HG03025 (cell line): ENCODE data around the gene GSTM2.
"Not testable (repeated sequence)": the region's sequence is repeated elsewhere in the genome, so short reads cannot be mapped to it uniquely, and the experiment has no call there.

Source experiments
- ATAC-seq: cut with Tn5 transposase; IDR thresholded peaks from one replicate; pipeline ENCODE4 v1.9.1; 2021; ENCODE audit warnings: mild to moderate bottlenecking, moderate library complexity; ENCODE audit not compliant: unreplicated experiment, low FRiP score

Gene GSTM2

DNA sequence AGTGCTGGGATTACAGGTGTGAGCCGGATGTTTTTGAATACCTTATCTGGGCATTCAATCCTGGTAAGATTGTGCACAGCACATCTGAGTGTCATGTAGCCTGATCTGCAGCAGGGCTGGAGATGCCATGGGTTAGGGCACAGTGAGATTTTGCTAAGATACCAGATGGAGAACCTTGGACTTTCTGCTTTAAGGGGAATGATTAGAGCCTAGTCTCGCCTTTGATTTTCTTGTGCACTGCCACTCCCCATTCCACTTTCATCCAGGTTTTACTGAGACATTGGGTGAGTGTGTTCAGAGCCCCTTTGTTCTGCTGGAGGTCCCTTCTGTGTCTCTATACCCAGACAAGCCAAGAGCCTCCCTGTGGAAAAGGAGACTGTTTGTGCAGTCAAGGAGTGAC, 6.0 kb downstream of the GSTM2 start:
- ATAC-seq, result not testable (repeated sequence)

DNA sequence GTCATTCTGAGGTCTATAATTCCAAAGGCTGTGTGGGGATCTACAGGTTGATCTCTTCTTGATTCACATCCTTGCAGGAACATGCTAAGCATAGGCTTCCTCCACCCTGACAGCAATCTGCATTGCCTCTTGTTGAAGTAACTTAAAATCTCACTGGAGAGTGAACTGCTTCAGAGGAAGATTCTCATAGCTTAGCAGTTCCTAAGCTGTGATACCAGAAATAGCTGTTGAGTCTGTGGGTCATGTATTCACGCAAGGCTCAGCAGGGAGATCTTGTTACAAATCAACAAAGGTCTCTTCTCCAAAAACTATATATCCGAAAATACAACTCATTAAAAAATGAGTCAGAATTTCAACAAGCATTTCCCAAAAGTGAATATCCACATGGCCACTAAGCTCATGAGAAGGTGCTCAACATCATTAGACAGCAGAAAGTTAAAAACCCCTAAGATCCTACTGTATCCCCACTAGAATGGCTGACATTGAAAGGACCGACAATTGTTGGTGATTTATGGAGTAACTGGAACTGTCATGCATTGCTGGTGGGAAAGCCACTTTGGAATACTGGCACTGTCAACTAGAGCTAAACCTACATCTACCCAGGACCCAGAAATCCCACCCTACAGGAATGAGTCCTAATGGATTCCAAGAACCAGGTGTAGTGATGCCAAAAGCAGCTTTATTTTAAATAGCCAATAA, 9.0 kb downstream of the GSTM2 start:
- ATAC-seq, result not testable (repeated sequence)

DNA sequence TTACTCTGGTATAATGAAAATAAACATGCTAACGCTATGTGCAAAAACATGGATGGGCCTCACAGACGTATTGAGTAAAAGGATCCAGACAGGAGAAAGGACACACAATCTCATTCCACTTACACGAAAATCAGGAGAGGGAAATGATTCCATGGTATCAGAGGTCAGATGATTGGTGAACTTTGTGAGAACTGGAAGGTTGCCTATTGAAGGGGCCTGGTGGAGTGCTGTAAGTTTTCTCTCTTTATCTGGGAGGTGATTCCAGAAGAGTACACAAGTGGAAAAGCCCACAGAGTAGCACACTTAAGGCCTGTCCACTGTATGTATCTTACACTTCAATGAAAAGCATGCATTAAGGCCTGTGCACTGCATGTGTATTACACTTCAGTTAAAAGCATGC, 9.6 kb downstream of the GSTM2 start:
- ATAC-seq, result no peak

GRCh38 chr1:109678637-109679036, 10.8 kb downstream of the GSTM2 start:
- not testable (repeated sequence) for ATAC-seq

DNA sequence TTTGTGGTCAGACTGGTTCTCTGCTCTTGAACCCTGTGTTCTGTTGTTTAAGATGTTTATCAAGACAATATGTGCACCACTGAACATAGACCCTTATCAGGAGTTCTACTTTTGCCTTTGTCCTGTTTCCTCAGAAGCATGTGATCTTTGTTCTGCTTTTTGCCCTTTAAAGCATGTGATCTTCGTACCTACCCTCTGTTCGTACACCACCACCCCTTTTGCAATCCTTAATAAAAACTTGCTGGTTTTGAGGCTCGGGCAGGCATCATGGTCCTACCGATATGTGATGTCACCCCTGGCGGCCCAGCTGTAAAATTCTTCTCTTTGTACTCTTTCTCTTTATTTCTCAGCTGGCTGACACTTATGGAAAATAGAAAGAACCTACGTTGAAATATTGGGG, 16.9 kb downstream of the GSTM2 start:
- ATAC-seq, result not testable (repeated sequence)

DNA sequence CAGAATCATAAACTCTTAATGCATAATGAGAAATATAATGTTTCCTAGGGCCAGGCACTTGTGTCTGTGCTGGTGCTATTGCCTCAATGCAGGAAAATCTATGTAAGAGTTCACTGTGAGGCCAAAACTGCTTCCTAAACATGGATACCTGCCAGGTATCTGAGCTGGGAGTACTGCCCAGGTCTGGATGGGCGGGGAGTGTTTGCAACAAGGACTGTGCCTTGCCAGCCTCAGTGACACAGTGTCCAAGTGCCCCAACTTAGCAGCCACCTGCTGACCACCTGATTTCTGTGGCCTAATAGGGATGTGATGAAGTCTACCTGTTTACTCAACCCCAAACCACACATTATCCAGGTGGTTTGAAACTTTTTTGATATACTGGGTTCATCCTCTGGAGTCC, 17.5 kb downstream of the GSTM2 start:
- ATAC-seq, result not testable (repeated sequence)

- ATAC-seq, result not testable (repeated sequence)
Measured at GRCh38 chr1:109685890-109686289, 18.0 kb downstream of the GSTM2 start.

DNA sequence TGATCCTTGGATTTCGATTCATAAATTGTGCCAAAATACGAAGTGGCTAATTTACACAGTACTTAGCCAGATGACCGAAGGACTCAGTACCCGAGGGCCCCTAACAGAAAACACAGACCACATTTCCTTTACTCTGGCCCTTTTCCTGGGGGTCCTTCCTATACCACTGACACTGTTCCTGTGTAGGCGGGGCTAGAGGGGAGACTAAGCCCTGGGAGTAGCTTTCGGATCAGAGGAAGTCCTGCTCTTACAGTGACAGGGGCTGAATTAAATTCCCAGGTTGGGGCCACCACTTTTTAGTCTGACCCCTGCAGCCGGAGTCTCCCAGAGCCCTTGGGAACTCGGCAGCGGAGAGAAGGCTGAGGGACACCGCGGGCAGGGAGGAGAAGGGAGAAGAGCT, 19.3 kb downstream of the GSTM2 start:
- not testable (repeated sequence) for ATAC-seq

GRCh38 chr1:109687641-109688499, 20.0 kb downstream of the GSTM2 start, which contains the start of gene GSTM1:
Gene GSTM1, plus strand, starts transcription at chr1:109687817. Its CDS starts 57 bp downstream, at chr1:109687874.
- peak; percentile 90 for ATAC-seq

GRCh38 chr1:109689844-109690405, 22.1 kb downstream of the GSTM2 start:
- no peak for ATAC-seq

GRCh38 chr1:109691759-109692158, 23.9 kb downstream of the GSTM2 start:
- ATAC-seq, result no peak

GRCh38 chr1:109694400-109694799, 26.5 kb downstream of the GSTM2 start:
- not testable (repeated sequence) for ATAC-seq

DNA sequence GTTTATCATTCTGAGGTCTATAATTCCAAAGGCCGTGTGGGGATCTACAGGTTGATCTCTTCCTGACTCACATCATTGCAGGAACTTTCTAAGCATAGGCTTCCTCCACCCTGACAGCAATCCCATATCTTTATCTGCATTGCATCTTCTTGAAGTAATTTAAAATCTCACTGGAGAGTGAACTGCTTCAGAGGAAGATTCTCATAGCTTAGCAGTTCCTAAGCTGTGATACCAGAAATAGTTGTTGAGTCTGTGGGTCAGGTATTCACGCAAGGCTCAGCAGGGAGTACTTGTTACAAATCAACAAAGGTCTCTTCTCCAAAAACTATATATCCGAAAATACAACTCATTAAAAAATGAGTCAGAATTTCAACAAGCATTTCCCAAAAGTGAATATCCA, 27.3 kb downstream of the GSTM2 start:
- ATAC-seq, result not testable (repeated sequence)

- no peak for ATAC-seq
Measured at GRCh38 chr1:109697066-109697465, 29.2 kb downstream of the GSTM2 start.

GRCh38 chr1:109697861-109698260, 30.0 kb downstream of the GSTM2 start:
- ATAC-seq, result not testable (repeated sequence)

GRCh38 chr1:109702940-109703339, 35.1 kb downstream of the GSTM2 start:
- ATAC-seq, result not testable (repeated sequence)

GRCh38 chr1:109704173-109704572, 36.3 kb downstream of the GSTM2 start:
- no peak for ATAC-seq

DNA sequence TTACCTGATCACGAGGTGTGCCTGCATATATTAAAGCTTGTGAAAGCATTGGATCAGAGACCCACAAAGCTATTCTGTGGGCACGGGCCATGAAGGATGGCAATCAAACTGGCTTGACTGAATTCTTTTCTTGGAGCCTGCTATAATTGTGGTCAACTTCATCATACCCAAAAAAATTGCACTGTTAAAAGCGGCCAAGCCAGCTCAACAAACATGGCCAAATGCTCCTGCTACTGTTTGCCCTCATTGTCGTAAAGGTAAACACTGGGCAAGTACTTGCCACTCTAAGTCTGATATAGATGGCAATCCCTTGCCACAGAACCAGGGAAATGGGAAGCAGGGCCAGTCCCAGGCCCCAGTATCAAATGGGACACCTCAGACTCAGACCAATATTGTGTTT, 37.6 kb downstream of the GSTM2 start:
- ATAC-seq, result no peak

DNA sequence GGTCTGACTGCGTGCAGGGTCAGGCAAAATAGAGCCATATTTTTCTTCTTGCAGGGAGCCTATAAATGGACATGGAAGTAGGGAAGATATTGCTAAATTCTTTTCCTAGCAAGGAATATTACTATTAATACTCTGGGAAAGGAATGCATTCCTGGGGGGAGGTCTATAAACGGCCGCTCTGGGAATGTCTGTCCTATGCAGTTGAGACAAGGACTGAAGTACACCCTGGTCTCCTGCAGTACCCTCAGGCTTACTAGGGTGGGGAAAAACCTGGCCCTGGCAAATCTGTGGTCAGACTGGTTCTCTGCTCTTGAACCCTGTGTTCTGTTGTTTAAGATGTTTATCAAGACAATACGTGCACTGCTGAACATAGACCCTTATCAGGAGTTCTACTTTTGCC, 41.1 kb downstream of the GSTM2 start:
- ATAC-seq, result not testable (repeated sequence)

GRCh38 chr1:109709822-109710221, 42.0 kb downstream of the GSTM2 start:
- not testable (repeated sequence) for ATAC-seq
